Esophagus muscularis mucosa (tissue), 3 donors: Measurements from ENCODE around the gene SGSM2.

ENCODE experiments used
- CTCF ChIP-seq, 3 experiments: fragments of 200-600 bp in 2 of 3; fragments of 450-650 bp in 1 of 3; sonication (generic) in 2 of 3; IDR thresholded peaks; one replicate each; pipeline ENCODE4 v1.5.1; 2017 to 2019; ENCODE audit warnings: antibody characterized with exemption in 3 of 3, mild to moderate bottlenecking in 2 of 3, moderate library complexity in 1 of 3
- POLR2A ChIP-seq: fragments of 450-650 bp; IDR thresholded peaks from one replicate; pipeline ENCODE4 v1.6.1; 2017; ENCODE audit warnings: antibody characterized with exemption, moderate library complexity, mild to moderate bottlenecking, low read depth

- TF ChIP-seq CTCF (IDR thresholded peaks at IDR 0.05) (no peak), POLR2A (no peak)
These were observed 24.6 kb upstream of the SGSM2 start for GRCh38 chr17:2312736-2313135.
